Cardiac muscle cell (in vitro differentiated cells and primary cell): ENCODE data around the gene SPAG16. TPM values are rescaled to one million over a fixed set of nuclear protein-coding genes. Genes with fewer than 3 reads are reported as not detected.

Experiments
- DNase-seq, 2 donors: peaks; one replicate each; pipeline versions ENCODE4 v3.0.0 to v3.0.0-alpha.2; 2010 to 2017; ENCODE audit warnings: low read depth in 1 of 2, low spot score in 1 of 2
- H3K27ac ChIP-seq: fragments of 200-600 bp; sonication (generic); 2 replicates; pipeline ENCODE4 v1.5.1; 2016
- H3K27me3 ChIP-seq: fragments of 200-600 bp; sonication (generic); 2 replicates; pipeline ENCODE4 v1.6.0; 2016; ENCODE audit warnings: control low read depth
- H3K36me3 ChIP-seq: fragments of 200-600 bp; sonication (generic); 2 replicates; pipeline ENCODE4 v1.5.1; 2016; ENCODE audit warnings: control low read depth
- H3K4me1 ChIP-seq: fragments of 200-600 bp; sonication (generic); 2 replicates; pipeline ENCODE4 v1.8.1; 2017; ENCODE audit warnings: low read depth, mild to moderate bottlenecking, mixed run types
- H3K4me3 ChIP-seq: fragments of 200-600 bp; sonication (generic); 2 replicates; pipeline ENCODE4 v1.5.1; 2016; ENCODE audit warnings: mild to moderate bottlenecking
- H3K9me3 ChIP-seq: fragments of 200-600 bp; sonication (generic); 2 replicates; pipeline ENCODE4 v1.5.1; 2017; ENCODE audit warnings: low read depth, mild to moderate bottlenecking, control low read depth
- polyA plus RNA-seq: library from polyadenylated mRNA; unstranded; fragments of >200 nt; fragmentation: Nextera tagmentation; extraction: Ambion mirVana; gene quantifications from 2 replicates; pipeline ENCODE4 v1.2.1, GENCODE V29; 2016
- total RNA-seq: library from RNA; depleted of rRNA; stranded (reverse); fragments of >200 nt; gene quantifications from 2 replicates; pipeline ENCODE4 v1.2.3, GENCODE V29; 2016
- TF ChIP-seq, protein P1 (sequence below): IDR thresholded peaks from 2 replicates; pipeline ENCODE4 v1.5.1; 2012; ENCODE audit warnings: low read depth, mild to moderate bottlenecking, low read length

The SPAG16 gene
- total and polyA plus RNA-seq, 2 experiments from 2014 or later = 32.8 to 57.9 TPM

DNA sequence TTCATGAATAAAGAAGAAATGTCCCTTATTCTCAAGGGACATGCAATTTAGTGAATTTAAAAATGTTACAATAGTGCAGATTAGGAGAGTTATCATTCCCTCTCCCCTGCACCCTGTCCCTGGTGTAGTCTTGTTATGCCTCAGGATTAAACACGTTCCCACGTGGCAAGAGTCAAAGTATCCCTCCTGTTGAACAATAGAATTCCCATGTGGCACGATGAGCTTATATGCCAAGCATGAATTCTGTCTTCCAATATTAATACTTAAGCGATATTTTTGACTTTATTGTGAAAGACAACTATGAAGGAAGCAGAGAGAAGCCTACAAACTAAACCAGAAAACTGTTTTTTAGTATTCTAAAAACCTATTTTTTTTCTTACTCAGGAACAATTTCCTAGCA, 36.7 kb upstream of the SPAG16 start:
- TF ChIP-seq, protein P1, sequence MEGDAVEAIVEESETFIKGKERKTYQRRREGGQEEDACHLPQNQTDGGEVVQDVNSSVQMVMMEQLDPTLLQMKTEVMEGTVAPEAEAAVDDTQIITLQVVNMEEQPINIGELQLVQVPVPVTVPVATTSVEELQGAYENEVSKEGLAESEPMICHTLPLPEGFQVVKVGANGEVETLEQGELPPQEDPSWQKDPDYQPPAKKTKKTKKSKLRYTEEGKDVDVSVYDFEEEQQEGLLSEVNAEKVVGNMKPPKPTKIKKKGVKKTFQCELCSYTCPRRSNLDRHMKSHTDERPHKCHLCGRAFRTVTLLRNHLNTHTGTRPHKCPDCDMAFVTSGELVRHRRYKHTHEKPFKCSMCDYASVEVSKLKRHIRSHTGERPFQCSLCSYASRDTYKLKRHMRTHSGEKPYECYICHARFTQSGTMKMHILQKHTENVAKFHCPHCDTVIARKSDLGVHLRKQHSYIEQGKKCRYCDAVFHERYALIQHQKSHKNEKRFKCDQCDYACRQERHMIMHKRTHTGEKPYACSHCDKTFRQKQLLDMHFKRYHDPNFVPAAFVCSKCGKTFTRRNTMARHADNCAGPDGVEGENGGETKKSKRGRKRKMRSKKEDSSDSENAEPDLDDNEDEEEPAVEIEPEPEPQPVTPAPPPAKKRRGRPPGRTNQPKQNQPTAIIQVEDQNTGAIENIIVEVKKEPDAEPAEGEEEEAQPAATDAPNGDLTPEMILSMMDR = no peak
- H3K27ac ChIP-seq = no peak overlapping the region
- no peaks in the 10 kb centered on the region for H3K4me1 ChIP-seq
- no peaks in the 10 kb centered on the region for H3K27me3 ChIP-seq
- H3K36me3 ChIP-seq = no peaks in the 10 kb centered on the region
- no peaks in the 10 kb centered on the region for H3K9me3 ChIP-seq
- H3K4me3 ChIP-seq = no peak overlapping the region
- no peak for DNase-seq

- DNase-seq = no peak
- H3K27ac ChIP-seq = no peak overlapping the region
- H3K9me3 ChIP-seq = no peaks in the 10 kb centered on the region
- no peaks in the 10 kb centered on the region for H3K27me3 ChIP-seq
- TF ChIP-seq, protein P1 = no peak
- no peak overlapping the region for H3K4me3 ChIP-seq
- H3K4me1 ChIP-seq = no peaks in the 10 kb centered on the region
- no peaks in the 10 kb centered on the region for H3K36me3 ChIP-seq
Measured at GRCh38 chr2:213248637-213249036, 35.6 kb upstream of the SPAG16 start.

GRCh38 chr2:213249502-213249901, 34.8 kb upstream of the SPAG16 start:
- TF ChIP-seq, protein P1 = no peak
- H3K27me3 ChIP-seq = no peaks in the 10 kb centered on the region

GRCh38 chr2:213251618-213252017, 32.6 kb upstream of the SPAG16 start:
- Histone ChIP-seq H3K27me3 (no peaks in the 10 kb centered on the region), H3K27ac (no peak overlapping the region), H3K4me1 (no peaks in the 10 kb centered on the region), H3K36me3 (no peaks in the 10 kb centered on the region), H3K4me3 (no peak overlapping the region), H3K9me3 (no peaks in the 10 kb centered on the region)
- TF ChIP-seq, protein P1 = peak; percentile 51
- peak; percentile 74 to 89 for DNase-seq

More at GRCh38 chr2:213249502-213249901, 34.8 kb upstream of the SPAG16 start:
- no peak overlapping the region for H3K27ac ChIP-seq
- H3K36me3 ChIP-seq = no peaks in the 10 kb centered on the region
- no peaks in the 10 kb centered on the region for H3K9me3 ChIP-seq
- no peaks in the 10 kb centered on the region for H3K4me1 ChIP-seq
- no peak for DNase-seq
- H3K4me3 ChIP-seq = no peak overlapping the region

- DNase-seq = no peak
- Histone ChIP-seq H3K4me1 (no peaks in the 10 kb centered on the region), H3K4me3 (no peak overlapping the region), H3K9me3 (no peaks in the 10 kb centered on the region), H3K36me3 (no peaks in the 10 kb centered on the region), H3K27ac (no peak overlapping the region), H3K27me3 (no peaks in the 10 kb centered on the region)
- TF ChIP-seq, protein P1 = no peak
Measured at GRCh38 chr2:213252206-213252605, 32.1 kb upstream of the SPAG16 start.

GRCh38 chr2:213253162-213253561, 31.1 kb upstream of the SPAG16 start:
- H3K27ac ChIP-seq = no peak overlapping the region
- no peak overlapping the region for H3K4me3 ChIP-seq
- H3K36me3 ChIP-seq = no peaks in the 10 kb centered on the region
- TF ChIP-seq, protein P1 = no peak
- no peaks in the 10 kb centered on the region for H3K27me3 ChIP-seq
- DNase-seq = peak in 1 of 2 donors; percentile 23
- H3K4me1 ChIP-seq = no peaks in the 10 kb centered on the region
- H3K9me3 ChIP-seq = no peaks in the 10 kb centered on the region
